H9 (cell line): ENCODE measurements around the gene KRT77. TPM values are rescaled to one million over a fixed set of nuclear protein-coding genes. Genes with fewer than 3 reads are reported as not detected.
A peak's percentile ranks its signal among the peaks of the same experiment; 100 is the strongest.

Experiments used
- DNase-seq: peaks from one replicate; pipeline ENCODE4 v3.0.0-alpha.2; 2017
- H2AFZ ChIP-seq: one replicate; pipeline ENCODE4 v1.6.1; 2013; ENCODE audit warnings: mild to moderate bottlenecking, low read length, control low read depth, moderate library complexity
- H2AK5ac ChIP-seq: 2 replicates; pipeline ENCODE4 v1.6.1; 2013; ENCODE audit warnings: low read length, control low read depth, mixed read lengths; ENCODE audit not compliant: insufficient read length
- H2BK120ac ChIP-seq: one replicate; pipeline ENCODE4 v1.6.1; 2013; ENCODE audit warnings: low read depth, mild to moderate bottlenecking, low read length, control low read depth, inconsistent platforms; ENCODE audit not compliant: poor library complexity, severe bottlenecking
- H2BK12ac ChIP-seq: 2 replicates; pipeline ENCODE4 v1.6.1; 2013; ENCODE audit warnings: low read length, control low read depth, mixed read lengths, low read depth; ENCODE audit not compliant: insufficient read length
- H2BK15ac ChIP-seq: 2 replicates; pipeline ENCODE4 v1.6.1; 2013; ENCODE audit warnings: low read depth, low read length, control low read depth
- H2BK20ac ChIP-seq: one replicate; pipeline ENCODE4 v1.6.1; 2013; ENCODE audit warnings: low read depth, mild to moderate bottlenecking, low read length, control low read depth, inconsistent platforms; ENCODE audit not compliant: poor library complexity, severe bottlenecking
- H2BK5ac ChIP-seq: 2 replicates; pipeline ENCODE4 v1.6.1; 2013; ENCODE audit warnings: low read length, control low read depth, mixed read lengths; ENCODE audit not compliant: insufficient read length
- H3K14ac ChIP-seq: 2 replicates; pipeline ENCODE4 v1.6.1; 2013; ENCODE audit warnings: low read length, control low read depth; ENCODE audit not compliant: insufficient read depth
- H3K18ac ChIP-seq: 2 replicates; pipeline ENCODE4 v1.6.1; 2013; ENCODE audit warnings: low read depth, mild to moderate bottlenecking, mixed read lengths, low read length, control low read depth; ENCODE audit not compliant: insufficient read length
- H3K23ac ChIP-seq: 2 replicates; pipeline ENCODE4 v1.6.1; 2013; ENCODE audit warnings: low read length, control low read depth, mixed read lengths, low read depth; ENCODE audit not compliant: insufficient read length
- H3K23me2 ChIP-seq: 2 replicates; pipeline ENCODE4 v1.6.1; 2013; ENCODE audit warnings: low read depth, mild to moderate bottlenecking, mixed read lengths, low read length, control low read depth; ENCODE audit not compliant: insufficient read length, poor library complexity, severe bottlenecking
- H3K27ac ChIP-seq: 2 replicates; pipeline ENCODE4 v1.5.1; 2013; ENCODE audit warnings: low read length, control low read depth, mixed read lengths, low read depth; ENCODE audit not compliant: insufficient read length
- H3K27me3 ChIP-seq: 2 replicates; pipeline ENCODE4 v1.6.1; 2013; ENCODE audit warnings: low read length, control low read depth, inconsistent platforms; ENCODE audit not compliant: insufficient read depth
- H3K4ac ChIP-seq: 2 replicates; pipeline ENCODE4 v1.6.1; 2013; ENCODE audit warnings: low read depth, mild to moderate bottlenecking, control low read depth, inconsistent platforms, low read length, moderate library complexity
- H3K4me1 ChIP-seq: 2 replicates; pipeline ENCODE4 v1.6.1; 2013; ENCODE audit warnings: low read length, control low read depth, inconsistent platforms; ENCODE audit not compliant: insufficient read depth
- H3K4me2 ChIP-seq: 2 replicates; pipeline ENCODE4 v1.6.1; 2013; ENCODE audit warnings: low read length, control low read depth, mixed read lengths; ENCODE audit not compliant: insufficient read length, insufficient read depth
- H3K56ac ChIP-seq: 2 replicates; pipeline ENCODE4 v1.6.1; 2013; ENCODE audit warnings: low read depth, mild to moderate bottlenecking, mixed read lengths, low read length, control low read depth; ENCODE audit not compliant: insufficient read length
- H3K79me1 ChIP-seq: 2 replicates; pipeline ENCODE4 v1.6.1; 2013; ENCODE audit warnings: low read depth, mild to moderate bottlenecking, moderate library complexity, low read length, control low read depth, inconsistent platforms; ENCODE audit not compliant: insufficient read depth, poor library complexity, severe bottlenecking
- H3K79me2 ChIP-seq: 2 replicates; pipeline ENCODE4 v1.6.1; 2013; ENCODE audit warnings: low read length, control low read depth, inconsistent platforms; ENCODE audit not compliant: insufficient read depth
- H3K9ac ChIP-seq: 2 replicates; pipeline ENCODE4 v1.6.1; 2013; ENCODE audit warnings: low read length, control low read depth, mixed read lengths; ENCODE audit not compliant: insufficient read length; ENCODE audit errors: extremely low read depth
- H3K9me3 ChIP-seq: one replicate; pipeline ENCODE4 v1.6.1; 2013; ENCODE audit warnings: low read depth, low read length, inconsistent platforms; ENCODE audit not compliant: control insufficient read depth
- H3T11ph ChIP-seq: one replicate; pipeline ENCODE4 v1.6.1; 2013; ENCODE audit warnings: mild to moderate bottlenecking, low read length, control low read depth, inconsistent platforms
- H4K20me1 ChIP-seq: one replicate; pipeline ENCODE4 v1.6.1; 2013; ENCODE audit not compliant: control insufficient read depth, insufficient read length, insufficient read depth
- H4K5ac ChIP-seq: 2 replicates; pipeline ENCODE4 v1.6.1; 2013; ENCODE audit warnings: low read depth, mild to moderate bottlenecking, mixed read lengths, low read length, control low read depth; ENCODE audit not compliant: insufficient read length
- H4K8ac ChIP-seq: replicated peaks from 2 replicates; pipeline ENCODE4 v1.6.1; 2013; ENCODE audit warnings: low read length, control low read depth, mixed read lengths, low read depth; ENCODE audit not compliant: insufficient read length
- H4K91ac ChIP-seq: 2 replicates; pipeline ENCODE4 v1.6.1; 2013; ENCODE audit warnings: low read depth, mild to moderate bottlenecking, moderate library complexity, mixed read lengths, low read length, control low read depth; ENCODE audit not compliant: insufficient read length
- H3K27ac Mint-ChIP-seq, 3 experiments: 2 replicates in 2 of 3; 3 replicates in 1 of 3; pipeline ENCODE4 v1.8.0; 2020 to 2021; ENCODE audit warnings: mixed read lengths in 3 of 3, mild to moderate bottlenecking in 1 of 3, moderate library complexity in 1 of 3
- H3K27me3 Mint-ChIP-seq: 2 replicates; pipeline ENCODE4 v1.8.0; 2021; ENCODE audit warnings: low read depth, mild to moderate bottlenecking, moderate library complexity, mixed read lengths
- H3K36me3 Mint-ChIP-seq, 3 experiments: 2 replicates in 2 of 3; 3 replicates in 1 of 3; pipeline ENCODE4 v1.8.0; 2020 to 2021; ENCODE audit warnings: low read depth in 3 of 3, mixed read lengths in 3 of 3; ENCODE audit not compliant: insufficient read depth in 1 of 3
- H3K4me1 Mint-ChIP-seq, 2 experiments: 2 replicates each; pipeline ENCODE4 v1.8.0; 2020; ENCODE audit warnings: mixed read lengths in 2 of 2
- H3K4me3 Mint-ChIP-seq, 2 experiments: 2 replicates in 1 of 2; 3 replicates in 1 of 2; pipeline ENCODE4 v1.8.0; 2020 to 2021; ENCODE audit warnings: mild to moderate bottlenecking in 2 of 2, mixed read lengths in 2 of 2, moderate library complexity in 1 of 2
- H3K9me3 Mint-ChIP-seq, 2 experiments: 2 replicates in 1 of 2; 3 replicates in 1 of 2; pipeline ENCODE4 v1.8.0; 2020; ENCODE audit warnings: mild to moderate bottlenecking in 2 of 2, mixed read lengths in 2 of 2, moderate library complexity in 1 of 2
- WGBS: extraction: QIAGEN DNeasy Blood & Tissue Kit; methylation state at CpG from one replicate; pipeline ENCODE4 v1.1.7; 2013; ENCODE audit warnings: missing lambda C conversion rate, low lambda C conversion rate, mixed read lengths; ENCODE audit not compliant: insufficient read length; ENCODE audit errors: extremely low coverage; 5-methylcytosine and 5-hydroxymethylcytosine counted together
- total RNA-seq: library from RNA; stranded (reverse); gene quantifications from 2 replicates; pipeline ENCODE4 v1.2.1, GENCODE V29; 2021
- TF ChIP-seq, protein P1 (sequence below): fragments of 200-600 bp; sonication (generic); conservative IDR thresholded peaks from 3 replicates; pipeline ENCODE4 v1.8.0; 2021; ENCODE audit warnings: antibody characterized with exemption, mild to moderate bottlenecking

Gene KRT77
- total RNA-seq, 1 experiment from 2014 or later, result not detected

DNA sequence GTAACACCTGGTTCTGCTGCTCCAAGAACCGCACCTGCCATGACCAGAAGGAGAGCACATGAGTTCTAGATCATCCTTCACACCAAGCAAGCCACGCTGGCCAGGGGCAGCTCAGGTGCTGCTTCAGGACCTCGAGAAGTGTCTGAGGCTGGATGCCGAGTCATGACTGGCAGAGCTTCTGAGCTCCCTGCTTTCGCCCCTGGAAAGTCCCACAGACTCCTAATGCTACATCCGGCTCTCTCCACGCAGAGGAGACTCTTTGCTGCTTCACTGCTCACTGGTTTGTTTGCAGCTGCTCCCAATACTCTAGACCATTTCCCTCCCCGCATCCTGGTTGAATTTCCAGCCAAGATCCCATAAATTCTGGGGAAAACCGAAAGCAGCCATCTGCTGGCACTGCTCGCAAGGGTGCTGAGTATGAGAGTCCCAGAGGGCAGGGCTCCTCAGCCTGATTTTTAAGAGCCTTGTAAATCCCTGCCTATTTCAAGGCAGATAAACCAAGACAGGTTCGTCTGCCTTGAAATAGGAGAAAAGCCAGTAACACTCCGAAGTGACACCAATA is 52.7 kb downstream of the KRT77 start:
- H3K4me1 Mint-ChIP-seq, result no peaks in the 10 kb centered on the region
- Histone ChIP-seq H2BK15ac (no peak overlapping the region), H2AFZ (no peak overlapping the region), H3K23me2 (no peaks in the 10 kb centered on the region), H3K79me2 (no peaks in the 10 kb centered on the region), H2AK5ac (no peak overlapping the region), H2BK5ac (no peak overlapping the region), H2BK120ac (no peak overlapping the region), H4K91ac (no peak overlapping the region), H2BK12ac (no peak overlapping the region), H3K27me3 (no peaks in the 10 kb centered on the region), H3K27ac (no peak overlapping the region), H3K56ac (no peak overlapping the region), H4K5ac (no peak overlapping the region), H3K23ac (no peak overlapping the region), H4K20me1 (no peaks in the 10 kb centered on the region), H3K4ac (no peak overlapping the region), H3K18ac (no peak overlapping the region), H3K9me3 (no peaks in the 10 kb centered on the region), H3K4me2 (no peak overlapping the region), H3T11ph (no peak overlapping the region), H4K8ac (no peak overlapping the region), H2BK20ac (no peak overlapping the region), H3K79me1 (no peaks in the 10 kb centered on the region), H3K14ac (no peak overlapping the region), H3K4me1 (no peaks in the 10 kb centered on the region), H3K9ac (no peak overlapping the region)
- WGBS, result no CpG with 5 or more reads among the region's 12 CpGs
- H3K27me3 Mint-ChIP-seq, result peaks cover 21% of the 10 kb centered on the region
- no peak overlapping the region for H3K4me3 Mint-ChIP-seq
- 0 out of 7 replicates have a peak overlapping the region, but pooled peaks of 1 of the 3 experiments have one; percentile 39 for H3K27ac Mint-ChIP-seq
- H3K36me3 Mint-ChIP-seq, result no peaks in the 10 kb centered on the region
- TF ChIP-seq, protein P1, sequence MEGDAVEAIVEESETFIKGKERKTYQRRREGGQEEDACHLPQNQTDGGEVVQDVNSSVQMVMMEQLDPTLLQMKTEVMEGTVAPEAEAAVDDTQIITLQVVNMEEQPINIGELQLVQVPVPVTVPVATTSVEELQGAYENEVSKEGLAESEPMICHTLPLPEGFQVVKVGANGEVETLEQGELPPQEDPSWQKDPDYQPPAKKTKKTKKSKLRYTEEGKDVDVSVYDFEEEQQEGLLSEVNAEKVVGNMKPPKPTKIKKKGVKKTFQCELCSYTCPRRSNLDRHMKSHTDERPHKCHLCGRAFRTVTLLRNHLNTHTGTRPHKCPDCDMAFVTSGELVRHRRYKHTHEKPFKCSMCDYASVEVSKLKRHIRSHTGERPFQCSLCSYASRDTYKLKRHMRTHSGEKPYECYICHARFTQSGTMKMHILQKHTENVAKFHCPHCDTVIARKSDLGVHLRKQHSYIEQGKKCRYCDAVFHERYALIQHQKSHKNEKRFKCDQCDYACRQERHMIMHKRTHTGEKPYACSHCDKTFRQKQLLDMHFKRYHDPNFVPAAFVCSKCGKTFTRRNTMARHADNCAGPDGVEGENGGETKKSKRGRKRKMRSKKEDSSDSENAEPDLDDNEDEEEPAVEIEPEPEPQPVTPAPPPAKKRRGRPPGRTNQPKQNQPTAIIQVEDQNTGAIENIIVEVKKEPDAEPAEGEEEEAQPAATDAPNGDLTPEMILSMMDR, result no peak
- DNase-seq, result peak; percentile 28
- peaks cover 2 to 9% of the 10 kb centered on the region in 2 experiments; a peak in 2 of 5 replicates for H3K9me3 Mint-ChIP-seq
